HG03103 (cell line): ENCODE data around the gene UTP15.

ENCODE experiments used
- ATAC-seq: cut with Tn5 transposase; IDR thresholded peaks from one replicate; pipeline ENCODE4 v1.9.1; 2021; ENCODE audit warnings: low read depth; ENCODE audit not compliant: unreplicated experiment

UTP15 gene, protein sequence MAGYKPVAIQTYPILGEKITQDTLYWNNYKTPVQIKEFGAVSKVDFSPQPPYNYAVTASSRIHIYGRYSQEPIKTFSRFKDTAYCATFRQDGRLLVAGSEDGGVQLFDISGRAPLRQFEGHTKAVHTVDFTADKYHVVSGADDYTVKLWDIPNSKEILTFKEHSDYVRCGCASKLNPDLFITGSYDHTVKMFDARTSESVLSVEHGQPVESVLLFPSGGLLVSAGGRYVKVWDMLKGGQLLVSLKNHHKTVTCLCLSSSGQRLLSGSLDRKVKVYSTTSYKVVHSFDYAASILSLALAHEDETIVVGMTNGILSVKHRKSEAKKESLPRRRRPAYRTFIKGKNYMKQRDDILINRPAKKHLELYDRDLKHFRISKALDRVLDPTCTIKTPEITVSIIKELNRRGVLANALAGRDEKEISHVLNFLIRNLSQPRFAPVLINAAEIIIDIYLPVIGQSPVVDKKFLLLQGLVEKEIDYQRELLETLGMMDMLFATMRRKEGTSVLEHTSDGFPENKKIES

DNA sequence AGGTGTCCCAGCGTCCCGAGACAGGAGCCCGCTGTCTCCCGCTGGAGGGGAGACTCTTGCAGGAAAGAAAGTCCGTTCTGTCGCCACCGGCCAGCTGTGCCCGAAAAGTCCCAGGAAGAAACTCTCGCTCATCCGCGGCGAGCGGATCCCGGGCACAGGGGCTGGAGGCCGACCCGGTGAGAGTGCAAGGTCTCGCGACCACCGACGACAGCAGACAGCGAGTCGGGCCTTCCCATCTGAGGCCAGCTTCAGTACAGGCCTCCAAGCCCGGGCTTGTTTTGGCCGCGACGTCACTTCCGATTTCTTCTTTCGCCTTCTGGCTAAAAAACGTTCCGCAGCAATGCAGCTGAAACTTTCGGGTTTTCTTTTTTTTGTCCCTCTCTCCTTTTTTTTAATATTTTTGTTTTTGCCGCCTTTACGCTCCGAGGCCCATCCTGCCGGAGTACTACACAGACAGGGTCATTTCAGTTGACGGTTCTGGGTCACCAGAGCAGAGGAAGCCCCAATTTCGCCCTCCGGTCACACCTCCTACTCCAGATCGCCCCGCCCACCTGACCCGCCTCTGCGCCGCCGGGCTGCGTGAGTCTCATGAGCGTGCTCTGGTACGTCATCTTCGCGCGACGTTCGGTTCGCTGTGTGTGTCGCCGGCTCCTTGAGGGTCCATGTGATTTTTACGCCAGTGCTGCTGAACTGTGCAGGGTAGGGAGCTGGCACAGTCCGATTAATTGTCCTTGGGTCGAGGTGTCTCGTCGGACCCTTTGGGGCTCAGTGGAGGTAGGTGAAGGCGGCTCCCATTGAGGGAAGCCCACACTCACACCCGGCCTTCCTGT is at the start of gene UTP15, which contains the start of gene ANKRA2:
TSS of gene UTP15 (plus strand) at position 605 of the 830 bp plus-strand sequence. CDS start 1,602 bp downstream, outside the sequence.
TSS of gene ANKRA2 (minus strand) at position 501 of the 830 bp plus-strand sequence. CDS start 2,758 bp downstream, outside the sequence.
- ATAC-seq, result peak; percentile 91

DNA sequence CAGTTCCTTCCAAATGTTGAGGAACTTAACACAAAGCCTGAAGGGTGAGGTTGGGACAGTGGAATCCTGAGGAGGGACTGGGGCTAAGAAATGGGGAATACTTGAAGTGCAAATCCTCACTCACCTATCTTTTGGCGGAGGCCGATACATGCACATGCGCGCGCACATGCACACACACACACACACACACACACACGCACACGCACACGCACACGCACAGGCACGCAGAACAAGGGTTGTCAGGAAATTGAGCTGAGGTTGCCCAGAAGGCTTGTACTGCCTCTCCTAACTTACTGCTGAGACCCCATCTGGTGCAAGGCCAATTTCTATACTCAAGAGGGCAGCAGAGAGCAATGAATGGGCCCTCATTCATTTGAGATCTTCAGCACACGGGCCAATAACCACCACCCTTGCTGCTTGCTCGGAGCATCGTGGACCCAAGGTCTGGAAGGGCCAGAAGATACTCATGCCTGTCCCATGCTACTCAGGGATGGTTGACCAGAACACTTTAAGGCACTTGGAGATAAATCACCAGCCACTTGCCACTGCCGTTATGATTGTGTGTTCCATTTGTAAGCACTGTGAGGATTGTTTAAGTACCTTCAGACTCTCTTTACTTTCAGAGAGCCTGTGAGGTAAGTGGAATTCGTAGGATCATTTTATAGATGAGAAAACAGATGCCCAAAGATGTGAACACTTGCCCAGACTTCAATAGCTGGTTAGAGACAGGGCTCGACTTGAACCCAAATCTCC is 45.8 kb upstream of the UTP15 start:
- ATAC-seq, result peak; percentile 95

DNA sequence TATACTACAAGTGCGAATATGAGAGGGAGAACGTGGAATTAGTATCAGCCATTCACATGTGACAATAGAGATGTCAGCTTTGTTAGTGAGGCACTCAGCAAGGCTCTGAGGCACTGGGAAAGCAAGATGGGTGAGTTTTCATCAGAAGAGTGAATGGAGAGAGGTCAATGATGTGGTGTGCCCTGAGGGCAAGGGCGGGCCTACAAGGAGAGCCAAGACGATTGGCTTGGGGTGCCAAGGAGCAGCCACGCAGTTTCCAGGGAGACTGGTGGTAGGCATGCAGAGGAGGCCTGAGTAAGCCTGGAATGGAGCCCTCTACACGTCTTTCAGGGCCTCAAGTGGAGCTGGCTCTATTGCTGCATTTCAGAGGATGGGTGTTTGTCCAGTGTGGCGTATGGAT is 42.6 kb upstream of the UTP15 start:
- no peak for ATAC-seq

DNA sequence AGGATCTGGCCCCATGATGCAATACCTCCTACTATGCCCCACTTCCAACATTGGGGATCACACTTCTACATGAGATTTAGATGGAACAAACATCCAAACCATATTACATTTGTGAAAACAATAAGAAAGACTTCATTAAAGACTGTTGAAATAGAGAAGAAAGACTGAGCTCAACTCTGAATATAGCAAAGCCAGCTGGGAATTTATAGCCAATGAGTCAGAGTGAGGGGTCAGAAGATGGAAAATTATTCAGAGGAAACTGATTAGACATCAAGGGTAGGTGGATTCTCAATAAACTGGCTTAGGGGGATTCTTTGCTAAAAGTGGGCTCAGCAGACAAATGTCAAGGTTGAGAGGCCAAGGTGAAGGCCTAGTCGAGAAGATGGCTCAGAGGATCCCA is 41.7 kb upstream of the UTP15 start:
- no peak for ATAC-seq

DNA sequence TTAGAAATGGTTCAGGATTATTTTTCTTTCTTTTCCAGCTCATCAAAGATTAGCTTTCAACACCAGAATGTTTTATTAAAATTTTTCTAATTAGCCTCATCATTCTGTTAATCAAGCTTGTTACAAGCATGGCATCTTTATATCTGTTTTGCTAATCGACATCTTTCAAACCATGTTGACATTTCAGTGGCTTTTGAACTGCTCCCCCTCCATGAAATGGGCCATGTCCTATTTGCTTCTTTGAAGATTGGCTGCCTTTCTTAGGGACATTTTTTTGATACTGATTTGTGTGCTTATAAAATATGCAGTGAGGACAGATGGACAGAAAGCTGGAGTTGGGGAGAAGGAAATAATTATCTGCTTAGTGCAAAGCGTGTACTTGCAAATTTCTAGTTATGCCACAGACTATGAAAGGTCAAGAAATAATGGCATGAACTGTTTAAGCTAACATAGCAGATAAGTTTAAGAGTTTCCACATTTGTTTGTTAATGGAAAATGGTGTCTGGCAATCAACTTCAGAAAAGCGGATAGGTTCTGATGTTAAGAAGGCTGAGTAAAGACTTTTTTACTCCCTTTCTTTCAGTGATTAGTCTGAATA is 39.8 kb upstream of the UTP15 start:
- ATAC-seq, result no peak

DNA sequence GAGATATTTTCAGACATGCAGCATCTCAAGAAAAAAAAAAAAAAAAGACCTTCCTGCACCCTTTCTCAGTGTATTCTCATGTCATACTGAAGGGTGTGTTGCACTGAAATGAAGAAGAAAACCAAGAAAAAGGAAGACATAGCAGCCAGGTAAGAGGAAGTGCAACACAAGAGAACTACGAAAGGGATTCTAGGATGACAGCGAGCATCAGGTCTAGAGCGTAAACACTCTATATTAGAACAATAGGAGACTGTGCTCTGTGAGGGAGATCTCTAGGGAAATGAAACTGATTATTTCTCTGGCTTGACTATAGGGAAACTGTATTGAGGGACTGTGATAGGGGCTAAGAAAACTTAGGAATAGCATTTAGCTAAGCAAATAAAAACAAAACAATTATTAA is 37.3 kb upstream of the UTP15 start:
- ATAC-seq, result no peak

DNA sequence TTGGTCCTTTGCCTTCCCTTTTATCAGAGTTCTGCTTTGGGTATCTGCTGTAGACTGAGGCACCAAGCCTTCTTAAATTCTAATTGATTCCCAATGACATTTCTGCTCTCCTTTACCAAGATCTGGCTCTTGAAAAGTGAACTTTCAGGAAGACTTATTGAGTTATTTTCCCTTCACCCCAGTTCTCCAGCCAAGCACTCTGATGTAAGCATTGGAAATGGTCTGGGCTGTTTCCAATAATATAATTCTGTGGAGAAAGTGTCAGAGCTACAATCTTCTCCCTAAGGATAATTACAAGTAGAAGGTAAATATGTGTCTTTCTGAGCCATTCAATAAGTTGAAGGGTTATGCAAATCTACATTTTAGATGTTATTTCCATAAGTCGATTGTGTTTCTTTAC is 36.5 kb upstream of the UTP15 start:
- ATAC-seq, result no peak

- no peak for ATAC-seq
Measured at GRCh38 chr5:73531356-73531755, 34.2 kb upstream of the UTP15 start.

DNA sequence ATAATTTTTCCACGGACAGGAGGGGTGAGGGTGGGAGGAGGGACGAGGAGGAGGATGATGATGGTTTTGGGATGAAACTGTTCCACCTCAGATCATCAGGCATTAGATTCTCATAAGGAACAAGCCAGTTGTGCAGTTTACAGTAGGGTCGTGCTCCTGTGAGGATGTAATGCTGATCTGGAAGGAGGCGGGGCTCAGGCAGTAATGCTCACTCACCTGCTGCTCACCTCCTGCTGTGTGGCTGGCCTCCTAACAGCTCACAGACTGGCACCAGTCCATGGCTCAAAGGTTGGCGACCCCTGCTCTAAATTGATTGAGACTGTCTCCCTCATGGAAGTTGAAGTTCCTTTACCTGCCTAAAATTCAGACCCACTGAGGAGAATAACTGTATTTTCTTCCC is 33.3 kb upstream of the UTP15 start:
- no peak for ATAC-seq

GRCh38 chr5:73534011-73534644 is 31.4 kb upstream of the UTP15 start:
- ATAC-seq, result no peak

DNA sequence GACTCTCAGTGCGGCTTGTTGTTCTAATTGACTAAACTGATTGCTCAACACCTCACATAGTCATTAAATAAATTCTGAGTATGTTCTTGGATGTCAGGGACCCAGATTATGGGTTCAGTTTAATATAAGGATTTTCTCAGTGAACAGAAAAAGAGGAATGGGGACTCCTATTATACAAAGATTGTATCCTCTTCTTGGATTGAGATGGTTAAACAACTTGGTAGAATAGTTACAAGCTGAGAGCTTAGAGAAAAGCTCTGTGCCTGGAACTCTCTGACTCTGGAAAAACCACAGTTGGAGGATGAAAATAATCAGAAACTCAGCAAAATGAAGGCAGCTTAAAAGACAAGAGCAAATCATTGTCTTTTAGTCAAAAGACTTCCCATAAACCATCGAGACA is 30.6 kb upstream of the UTP15 start:
- no peak for ATAC-seq

DNA sequence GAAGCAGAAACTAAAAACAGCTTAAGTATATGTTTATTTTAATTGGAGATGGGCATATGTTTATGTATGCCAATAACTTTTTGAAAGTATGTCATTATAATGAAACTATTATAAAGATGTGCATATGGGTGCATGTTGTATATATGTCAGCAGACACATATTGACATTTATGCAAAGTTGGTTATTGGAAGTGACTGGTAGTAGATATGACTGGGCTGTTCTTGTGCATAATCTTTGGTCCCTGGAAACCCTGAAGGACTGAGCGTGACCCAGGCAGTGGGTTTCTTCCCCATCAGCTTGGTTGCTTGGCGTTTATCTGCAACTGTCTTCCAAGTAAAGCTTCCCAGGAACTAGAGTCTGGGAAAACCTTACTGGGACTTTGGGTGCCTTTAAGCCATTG is 25.8 kb upstream of the UTP15 start:
- no peak for ATAC-seq

- ATAC-seq, result no peak
Measured at GRCh38 chr5:73540192-73540591, 25.4 kb upstream of the UTP15 start.

- no peak for ATAC-seq
Measured at GRCh38 chr5:73542020-73542419, 23.5 kb upstream of the UTP15 start.

GRCh38 chr5:73544429-73545402 is 20.8 kb upstream of the UTP15 start:
- no peak for ATAC-seq

DNA sequence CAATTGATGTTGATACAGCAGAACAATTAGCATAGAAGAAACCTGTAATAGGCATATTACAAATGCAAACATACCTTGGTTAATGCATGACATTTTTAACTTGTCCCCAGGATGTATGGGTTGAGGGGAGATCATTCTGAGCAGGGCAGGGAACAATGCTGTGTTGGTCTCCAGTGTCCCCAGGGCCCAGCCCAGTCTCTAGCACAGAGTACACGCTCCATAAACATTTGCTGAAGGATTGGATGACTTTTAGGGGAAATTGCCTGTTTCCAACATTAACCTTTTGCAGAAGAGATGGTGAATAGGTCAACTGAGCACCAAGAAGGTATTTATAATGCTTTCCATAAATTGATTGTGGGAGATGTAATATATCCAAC is 20.2 kb upstream of the UTP15 start:
- ATAC-seq, result no peak

- ATAC-seq, result no peak
Measured at GRCh38 chr5:73550016-73550415, 15.5 kb upstream of the UTP15 start.

- no peak for ATAC-seq
Measured at GRCh38 chr5:73552642-73553041, 12.9 kb upstream of the UTP15 start.

GRCh38 chr5:73558950-73559349 is 6.6 kb upstream of the UTP15 start:
- ATAC-seq, result no peak
